ENCODE measurements around the gene ARL15. TPM values are rescaled to one million over a fixed set of nuclear protein-coding genes. Genes with fewer than 3 reads are reported as not detected.
A peak's percentile ranks its signal among the peaks of the same experiment; 100 is the strongest.

ARL15 gene
- total and polyA plus RNA-seq, 9 of the 15 experiments (the other 6 are each of a cell fraction or from before 2014, with no cell fraction given) = 18.5 to 80.4 (median 57.0) TPM

DNA sequence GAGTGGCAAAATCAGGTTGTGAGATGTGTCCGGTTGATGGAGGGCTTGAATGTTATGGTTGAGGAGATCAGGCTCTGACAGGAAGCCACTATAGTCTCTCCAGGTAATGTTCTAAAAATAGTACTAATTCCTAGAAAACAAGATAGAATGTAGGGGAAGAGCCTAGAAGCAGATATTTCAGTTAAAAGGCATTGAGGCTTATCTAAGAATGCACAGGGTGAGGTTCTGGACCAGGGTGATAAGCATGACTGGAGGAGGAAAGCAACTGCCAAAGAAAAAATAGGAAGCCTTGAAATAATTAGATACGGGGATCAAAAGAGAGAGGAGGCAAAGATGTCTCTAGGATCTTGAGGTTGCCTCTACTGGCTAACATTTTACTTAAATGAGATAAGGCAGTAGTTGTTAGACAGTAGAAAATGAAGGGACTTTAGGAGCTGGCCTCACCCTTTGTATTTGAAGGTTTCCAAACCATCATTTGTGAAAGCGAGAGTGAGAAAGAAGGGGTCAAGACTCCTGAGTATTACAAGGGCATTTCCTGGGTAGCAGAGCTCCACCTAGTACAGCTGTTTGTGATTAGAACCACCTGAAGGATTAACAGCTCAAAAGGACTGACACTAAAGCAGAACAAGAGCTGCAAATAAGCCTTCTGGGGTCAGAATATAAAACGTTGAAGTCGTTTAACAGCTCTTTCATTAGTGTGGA lies 15.4 kb upstream of the ARL15 start (continued):
- TF ChIP-seq, protein P1, sequence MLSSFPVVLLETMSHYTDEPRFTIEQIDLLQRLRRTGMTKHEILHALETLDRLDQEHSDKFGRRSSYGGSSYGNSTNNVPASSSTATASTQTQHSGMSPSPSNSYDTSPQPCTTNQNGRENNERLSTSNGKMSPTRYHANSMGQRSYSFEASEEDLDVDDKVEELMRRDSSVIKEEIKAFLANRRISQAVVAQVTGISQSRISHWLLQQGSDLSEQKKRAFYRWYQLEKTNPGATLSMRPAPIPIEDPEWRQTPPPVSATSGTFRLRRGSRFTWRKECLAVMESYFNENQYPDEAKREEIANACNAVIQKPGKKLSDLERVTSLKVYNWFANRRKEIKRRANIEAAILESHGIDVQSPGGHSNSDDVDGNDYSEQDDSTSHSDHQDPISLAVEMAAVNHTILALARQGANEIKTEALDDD (IDR thresholded peaks at IDR 0.05) = peak; percentile 64; the same call in 1 of the 2 replicates
- TF ChIP-seq RBM39 (optimal IDR thresholded peaks at IDR 0.05; ENCODE audit: low read depth, low read length) (no peak), SAP30 (IDR thresholded peaks at IDR 0.05; ENCODE audit: borderline replicate concordance, insufficient read depth, low read depth, low read length, poor library complexity, severe bottlenecking) (no peak), NFXL1 (CRISPR knock-in tag; IDR thresholded peaks at IDR 0.05) (no peak), ZNF24 (IDR thresholded peaks at IDR 0.05) (peak; percentile 40; the same call in 1 of the 2 replicates), MED1 (CRISPR knock-in tag; IDR thresholded peaks at IDR 0.05; ENCODE audit: borderline replicate concordance) (no peak), ZNF354B (CRISPR knock-in tag; IDR thresholded peaks at IDR 0.05) (no peak), TARDBP (IDR thresholded peaks at IDR 0.05) (peak; percentile 76; the same call in 1 of the 2 replicates), TEAD1 (CRISPR knock-in tag; IDR thresholded peaks at IDR 0.05) (peak; percentile 77 to 97), CCNT2 (IDR thresholded peaks at IDR 0.05; ENCODE audit: borderline replicate concordance, extremely low read depth, insufficient read length, low read depth, low read length) (peak; percentile 97), MBD2 (IDR thresholded peaks at IDR 0.05; ENCODE audit: borderline replicate concordance, low read depth) (peak; percentile 85), SMARCE1 (IDR thresholded peaks at IDR 0.05) (peak; percentile 99), SIRT6 (IDR thresholded peaks at IDR 0.05; ENCODE audit: low read depth, low read length) (no peak), ZNF436 (CRISPR knock-in tag; IDR thresholded peaks at IDR 0.05) (no peak), BCOR (IDR thresholded peaks at IDR 0.05) (peak; percentile 93), ZNF197 (CRISPR knock-in tag; IDR thresholded peaks at IDR 0.05; ENCODE audit: low read depth) (peak; percentile 60; the same call in 1 of the 2 replicates), FOXA1 (IDR thresholded peaks at IDR 0.05; ENCODE audit: borderline replicate concordance) (no peak), SP1 (CRISPR knock-in tag; IDR thresholded peaks at IDR 0.05) (no peak; the same call in 1 of the 2 replicates), SMARCC2 (IDR thresholded peaks at IDR 0.05; ENCODE audit: low read depth) (peak; percentile 99), HMG20B (CRISPR knock-in tag; IDR thresholded peaks at IDR 0.05) (no peak), SMC3 (conservative IDR thresholded peaks at IDR 0.05; ENCODE audit: insufficient read depth, low read depth, low read length) (no peak; the same call in 1 of the 2 replicates), DMBX1 (CRISPR knock-in tag; IDR thresholded peaks at IDR 0.05; ENCODE audit: borderline replicate concordance) (peak; percentile 92)
- TF ChIP-seq, protein P2, sequence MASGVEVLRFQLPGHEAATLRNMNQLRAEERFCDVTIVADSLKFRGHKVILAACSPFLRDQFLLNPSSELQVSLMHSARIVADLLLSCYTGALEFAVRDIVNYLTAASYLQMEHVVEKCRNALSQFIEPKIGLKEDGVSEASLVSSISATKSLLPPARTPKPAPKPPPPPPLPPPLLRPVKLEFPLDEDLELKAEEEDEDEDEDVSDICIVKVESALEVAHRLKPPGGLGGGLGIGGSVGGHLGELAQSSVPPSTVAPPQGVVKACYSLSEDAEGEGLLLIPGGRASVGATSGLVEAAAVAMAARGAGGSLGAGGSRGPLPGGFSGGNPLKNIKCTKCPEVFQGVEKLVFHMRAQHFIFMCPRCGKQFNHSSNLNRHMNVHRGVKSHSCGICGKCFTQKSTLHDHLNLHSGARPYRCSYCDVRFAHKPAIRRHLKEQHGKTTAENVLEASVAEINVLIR (CRISPR knock-in tag; IDR thresholded peaks at IDR 0.05) = peak; percentile 47; the same call in 1 of the 2 replicates
- TF ChIP-seq, protein P3, sequence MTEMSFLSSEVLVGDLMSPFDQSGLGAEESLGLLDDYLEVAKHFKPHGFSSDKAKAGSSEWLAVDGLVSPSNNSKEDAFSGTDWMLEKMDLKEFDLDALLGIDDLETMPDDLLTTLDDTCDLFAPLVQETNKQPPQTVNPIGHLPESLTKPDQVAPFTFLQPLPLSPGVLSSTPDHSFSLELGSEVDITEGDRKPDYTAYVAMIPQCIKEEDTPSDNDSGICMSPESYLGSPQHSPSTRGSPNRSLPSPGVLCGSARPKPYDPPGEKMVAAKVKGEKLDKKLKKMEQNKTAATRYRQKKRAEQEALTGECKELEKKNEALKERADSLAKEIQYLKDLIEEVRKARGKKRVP (CRISPR knock-in tag; IDR thresholded peaks at IDR 0.05) = peak; percentile 56; the same call in 1 of the 2 replicates
- TF ChIP-seq, protein P4, sequence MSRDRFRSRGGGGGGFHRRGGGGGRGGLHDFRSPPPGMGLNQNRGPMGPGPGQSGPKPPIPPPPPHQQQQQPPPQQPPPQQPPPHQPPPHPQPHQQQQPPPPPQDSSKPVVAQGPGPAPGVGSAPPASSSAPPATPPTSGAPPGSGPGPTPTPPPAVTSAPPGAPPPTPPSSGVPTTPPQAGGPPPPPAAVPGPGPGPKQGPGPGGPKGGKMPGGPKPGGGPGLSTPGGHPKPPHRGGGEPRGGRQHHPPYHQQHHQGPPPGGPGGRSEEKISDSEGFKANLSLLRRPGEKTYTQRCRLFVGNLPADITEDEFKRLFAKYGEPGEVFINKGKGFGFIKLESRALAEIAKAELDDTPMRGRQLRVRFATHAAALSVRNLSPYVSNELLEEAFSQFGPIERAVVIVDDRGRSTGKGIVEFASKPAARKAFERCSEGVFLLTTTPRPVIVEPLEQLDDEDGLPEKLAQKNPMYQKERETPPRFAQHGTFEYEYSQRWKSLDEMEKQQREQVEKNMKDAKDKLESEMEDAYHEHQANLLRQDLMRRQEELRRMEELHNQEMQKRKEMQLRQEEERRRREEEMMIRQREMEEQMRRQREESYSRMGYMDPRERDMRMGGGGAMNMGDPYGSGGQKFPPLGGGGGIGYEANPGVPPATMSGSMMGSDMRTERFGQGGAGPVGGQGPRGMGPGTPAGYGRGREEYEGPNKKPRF (IDR thresholded peaks at IDR 0.05; ENCODE audit: low read depth, low read length) = no peak

Data from K562 (cell line).